Fibroblast of lung (primary cell): ENCODE results near the gene MYO18A.
A peak's percentile ranks its signal among the peaks of the same experiment; 100 is the strongest.

Experiments
- EZH2 ChIP-seq: IDR thresholded peaks from 2 replicates; pipeline ENCODE4 v1.5.1; 2012; ENCODE audit warnings: low read length, control low read depth, mild to moderate bottlenecking; ENCODE audit errors: missing control alignments
- TF ChIP-seq, protein P1 (sequence below), 2 donors: IDR thresholded peaks in 1 of 2; conservative IDR thresholded peaks in 1 of 2; 1 replicate in 1 of 2; 2 replicates in 1 of 2; pipeline ENCODE4 v1.5.1; 2011 to 2012; ENCODE audit warnings: low read length in 2 of 2, control low read depth in 1 of 2, inconsistent platforms in 1 of 2, low read depth in 1 of 2, mild to moderate bottlenecking in 1 of 2

DNA sequence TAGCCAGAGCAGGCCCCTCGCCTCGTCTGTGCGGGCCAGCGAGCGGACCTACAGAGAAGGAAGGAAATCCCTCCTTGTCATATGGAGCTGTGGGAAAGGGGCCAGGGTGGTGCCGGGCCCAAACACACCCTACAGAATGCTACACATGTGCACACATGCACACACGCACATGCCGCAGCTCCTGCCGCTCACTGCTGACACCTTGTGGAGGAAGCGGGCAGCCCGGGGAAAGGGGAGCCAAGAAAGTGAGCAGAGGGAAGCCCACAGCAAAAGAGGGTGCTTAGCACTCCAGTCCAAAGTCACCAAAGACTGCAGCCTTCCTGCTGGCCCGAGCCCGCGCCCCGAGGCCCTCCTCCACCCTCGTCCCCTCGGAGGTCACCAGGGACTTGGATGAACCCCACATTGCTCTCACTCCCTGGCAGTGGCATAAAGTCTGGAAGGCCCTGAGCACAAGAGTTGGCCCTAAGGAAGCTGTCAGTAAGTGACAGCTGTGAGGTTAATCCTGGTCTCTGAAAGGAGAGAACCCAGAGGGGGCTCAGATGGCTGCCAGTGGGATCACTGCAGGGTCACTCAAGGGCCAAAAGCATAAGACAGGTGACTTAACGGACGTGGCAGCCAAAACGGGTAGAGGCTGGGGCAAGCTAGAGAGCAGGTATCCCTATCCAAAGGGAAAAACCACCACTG, 68.2 kb downstream of the MYO18A start:
- TF ChIP-seq, protein P1, sequence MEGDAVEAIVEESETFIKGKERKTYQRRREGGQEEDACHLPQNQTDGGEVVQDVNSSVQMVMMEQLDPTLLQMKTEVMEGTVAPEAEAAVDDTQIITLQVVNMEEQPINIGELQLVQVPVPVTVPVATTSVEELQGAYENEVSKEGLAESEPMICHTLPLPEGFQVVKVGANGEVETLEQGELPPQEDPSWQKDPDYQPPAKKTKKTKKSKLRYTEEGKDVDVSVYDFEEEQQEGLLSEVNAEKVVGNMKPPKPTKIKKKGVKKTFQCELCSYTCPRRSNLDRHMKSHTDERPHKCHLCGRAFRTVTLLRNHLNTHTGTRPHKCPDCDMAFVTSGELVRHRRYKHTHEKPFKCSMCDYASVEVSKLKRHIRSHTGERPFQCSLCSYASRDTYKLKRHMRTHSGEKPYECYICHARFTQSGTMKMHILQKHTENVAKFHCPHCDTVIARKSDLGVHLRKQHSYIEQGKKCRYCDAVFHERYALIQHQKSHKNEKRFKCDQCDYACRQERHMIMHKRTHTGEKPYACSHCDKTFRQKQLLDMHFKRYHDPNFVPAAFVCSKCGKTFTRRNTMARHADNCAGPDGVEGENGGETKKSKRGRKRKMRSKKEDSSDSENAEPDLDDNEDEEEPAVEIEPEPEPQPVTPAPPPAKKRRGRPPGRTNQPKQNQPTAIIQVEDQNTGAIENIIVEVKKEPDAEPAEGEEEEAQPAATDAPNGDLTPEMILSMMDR (conservative IDR thresholded peaks at IDR 0.05 in 1 of 2, IDR thresholded peaks at IDR 0.05 in 1 of 2; ENCODE audit: low read depth in 1 of 2, low read length in 2 of 2), result peak; percentile 97 to 98
- no peak for TF ChIP-seq EZH2
